AG09309 (cell line): ENCODE data around the gene ZSCAN18.

Source experiments
- DNase-seq: peaks from one replicate; pipeline ENCODE4 v3.0.0-alpha.2; 2010; ENCODE audit warnings: low read depth
- H3K4me3 ChIP-seq: 2 replicates; pipeline ENCODE4 v1.5.1; 2011; ENCODE audit warnings: mild to moderate bottlenecking, low read depth, low read length, moderate library complexity; ENCODE audit not compliant: control insufficient read depth
- TF ChIP-seq, protein P1 (sequence below): IDR thresholded peaks from 2 replicates; pipeline ENCODE4 v1.5.1; 2011; ENCODE audit warnings: mild to moderate bottlenecking, low read depth, low read length, inconsistent platforms; ENCODE audit not compliant: insufficient read depth, control insufficient read depth; ENCODE audit errors: missing control alignments

The ZSCAN18 gene

DNA sequence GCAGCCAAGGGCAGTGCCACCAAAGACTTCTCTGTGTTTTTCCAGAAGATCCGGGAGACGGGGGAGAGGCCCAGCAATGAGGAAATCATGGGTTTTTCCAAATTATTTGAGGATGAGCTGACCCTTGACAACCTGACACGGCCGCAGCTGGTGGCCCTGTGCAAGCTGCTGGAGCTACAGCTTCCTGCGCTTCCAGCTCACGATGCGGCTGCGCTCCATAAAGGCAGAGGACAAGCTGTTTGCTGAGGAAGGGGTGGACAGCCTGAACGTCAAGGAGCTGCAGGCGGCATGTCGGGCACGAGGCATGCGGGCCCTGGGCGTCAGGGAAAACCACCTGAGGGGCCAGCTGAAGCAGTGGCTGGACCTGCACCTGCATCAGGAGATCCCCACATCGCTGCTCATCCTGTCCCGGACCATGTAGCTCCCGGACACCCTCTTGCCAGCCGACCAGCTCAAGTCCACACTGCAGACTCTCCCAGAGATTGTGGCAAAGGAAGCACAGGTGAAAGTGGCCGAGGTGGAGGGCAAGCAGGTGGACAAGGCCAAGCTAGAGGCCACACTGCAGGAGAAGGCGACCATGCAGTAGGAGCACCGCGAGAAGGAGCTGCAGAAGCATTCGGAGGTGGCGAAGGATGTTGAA, 52.5 kb downstream of the ZSCAN18 start:
- no peak overlapping the region for H3K4me3 ChIP-seq
- DNase-seq, result no peak
- TF ChIP-seq, protein P1, sequence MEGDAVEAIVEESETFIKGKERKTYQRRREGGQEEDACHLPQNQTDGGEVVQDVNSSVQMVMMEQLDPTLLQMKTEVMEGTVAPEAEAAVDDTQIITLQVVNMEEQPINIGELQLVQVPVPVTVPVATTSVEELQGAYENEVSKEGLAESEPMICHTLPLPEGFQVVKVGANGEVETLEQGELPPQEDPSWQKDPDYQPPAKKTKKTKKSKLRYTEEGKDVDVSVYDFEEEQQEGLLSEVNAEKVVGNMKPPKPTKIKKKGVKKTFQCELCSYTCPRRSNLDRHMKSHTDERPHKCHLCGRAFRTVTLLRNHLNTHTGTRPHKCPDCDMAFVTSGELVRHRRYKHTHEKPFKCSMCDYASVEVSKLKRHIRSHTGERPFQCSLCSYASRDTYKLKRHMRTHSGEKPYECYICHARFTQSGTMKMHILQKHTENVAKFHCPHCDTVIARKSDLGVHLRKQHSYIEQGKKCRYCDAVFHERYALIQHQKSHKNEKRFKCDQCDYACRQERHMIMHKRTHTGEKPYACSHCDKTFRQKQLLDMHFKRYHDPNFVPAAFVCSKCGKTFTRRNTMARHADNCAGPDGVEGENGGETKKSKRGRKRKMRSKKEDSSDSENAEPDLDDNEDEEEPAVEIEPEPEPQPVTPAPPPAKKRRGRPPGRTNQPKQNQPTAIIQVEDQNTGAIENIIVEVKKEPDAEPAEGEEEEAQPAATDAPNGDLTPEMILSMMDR, result no peak

DNA sequence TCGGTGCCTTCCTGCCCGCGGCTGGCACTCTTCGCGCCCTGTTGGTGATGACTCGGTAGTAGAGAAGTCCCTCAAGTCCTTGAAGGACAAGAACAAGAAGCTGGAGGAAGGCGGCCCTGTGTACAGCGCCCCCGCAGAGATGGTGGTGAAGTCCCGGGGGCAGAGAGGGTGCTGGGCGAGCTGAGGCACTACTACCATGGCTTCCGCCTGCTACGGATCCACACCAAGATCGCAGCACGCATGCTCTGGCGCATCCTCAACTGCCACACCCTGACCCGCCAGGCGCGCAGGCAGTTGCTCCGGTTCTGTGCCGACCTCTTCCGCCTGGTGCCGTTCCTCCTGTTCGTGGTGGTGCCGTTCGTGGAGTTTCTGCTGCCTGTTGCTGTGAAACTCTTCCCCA, 53.1 kb downstream of the ZSCAN18 start:
- TF ChIP-seq, protein P1, result no peak
- no peak overlapping the region for H3K4me3 ChIP-seq
- DNase-seq, result no peak

DNA sequence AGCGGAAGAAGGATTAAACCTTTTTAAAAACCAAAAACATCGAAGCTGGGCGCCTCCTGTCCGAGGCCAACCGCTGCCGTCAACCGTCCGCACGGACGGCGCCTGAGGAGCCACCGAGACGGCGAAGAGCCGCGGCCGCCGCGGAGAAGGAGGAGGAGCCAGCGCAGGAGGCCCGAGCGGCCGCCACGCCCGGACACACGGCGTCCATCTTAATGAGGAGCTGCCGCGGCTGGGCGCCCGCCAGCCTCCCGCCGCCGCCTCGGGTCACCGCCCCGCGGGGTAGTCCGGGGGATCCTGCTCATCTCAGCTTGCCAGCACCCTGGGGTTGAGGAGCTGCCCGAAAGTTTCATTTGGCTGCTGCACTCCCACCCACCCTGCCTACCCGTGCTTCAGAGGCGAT, 53.6 kb downstream of the ZSCAN18 start:
- TF ChIP-seq, protein P1, result no peak
- no peak overlapping the region for H3K4me3 ChIP-seq
- no peak for DNase-seq

DNA sequence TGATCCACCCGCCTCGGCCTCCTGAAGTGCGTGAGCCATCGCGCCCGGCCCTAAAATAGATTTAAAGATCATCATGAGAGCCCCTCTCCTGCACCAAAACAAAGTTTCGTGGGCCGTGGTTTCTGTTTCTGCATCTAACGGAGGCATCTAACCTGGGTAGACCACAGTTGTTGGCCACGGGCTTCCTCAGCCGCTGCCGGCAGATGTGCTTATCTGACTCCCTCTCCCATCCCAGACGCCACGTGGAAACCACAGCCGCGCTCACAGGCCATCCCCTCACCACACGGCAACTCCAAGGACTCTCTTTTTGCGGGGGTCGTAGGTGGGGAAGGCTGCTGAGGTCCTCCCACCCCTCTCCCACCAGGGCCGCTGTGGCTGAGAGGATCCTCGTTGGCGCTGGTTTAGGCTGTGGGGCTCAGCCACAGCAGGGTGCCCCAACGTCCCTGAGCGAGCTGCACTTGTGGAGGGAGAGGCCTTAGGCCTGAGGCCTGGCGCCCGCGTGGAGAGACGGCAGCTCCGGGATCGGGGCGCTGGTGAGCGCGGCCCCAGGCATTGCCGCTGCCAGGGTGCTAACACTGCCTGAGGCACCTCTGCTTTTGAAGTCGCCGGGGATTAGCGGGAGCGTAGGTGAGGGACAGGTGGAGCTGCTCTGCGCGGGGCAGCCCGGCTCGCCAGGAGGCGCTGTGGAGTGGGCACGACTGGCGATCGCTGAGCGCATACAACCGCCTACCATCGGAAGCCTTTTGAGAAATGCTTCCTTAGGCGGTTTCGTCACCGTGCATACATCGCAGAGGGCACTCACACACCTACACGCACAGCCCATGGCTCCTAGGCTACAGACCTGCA, 55.3 kb downstream of the ZSCAN18 start:
- TF ChIP-seq, protein P1, result no peak
- no peak overlapping the region for H3K4me3 ChIP-seq

DNA sequence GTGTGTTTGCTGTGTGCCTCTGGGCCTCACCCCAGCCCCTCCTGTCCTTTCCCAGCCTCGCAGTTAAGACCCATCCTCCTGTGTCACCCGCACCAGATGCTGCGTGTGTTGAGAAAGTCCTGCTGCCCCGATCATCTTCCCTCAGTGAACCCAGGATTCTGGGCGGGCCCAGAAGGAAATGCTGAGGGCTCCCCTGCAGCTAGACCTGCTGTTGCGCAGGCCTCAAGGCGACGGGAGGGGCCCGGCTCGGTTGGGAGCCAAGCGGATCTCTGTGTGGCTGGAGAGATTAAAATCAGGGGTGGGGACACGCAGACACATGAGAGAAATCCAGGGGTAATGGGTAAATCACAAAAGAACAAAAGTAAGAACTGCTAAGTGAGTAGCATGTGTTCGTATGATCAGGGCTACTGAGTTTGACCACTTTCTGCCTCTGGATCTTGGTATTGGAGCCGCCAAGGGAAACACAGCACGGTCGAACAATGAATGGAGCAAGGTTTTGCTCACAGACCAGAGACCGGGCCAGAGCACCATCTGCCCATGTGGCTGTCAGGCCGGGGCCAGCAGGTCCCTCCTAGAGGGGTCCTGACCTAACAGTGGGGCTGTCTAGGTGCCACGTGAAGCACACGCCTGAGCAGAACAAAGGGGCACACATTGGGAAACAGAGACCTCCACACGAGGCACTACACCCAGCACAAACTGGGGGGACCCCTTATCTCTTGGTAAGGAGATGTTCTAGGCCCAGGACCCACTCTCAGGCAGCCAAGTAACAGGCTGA, 57.1 kb downstream of the ZSCAN18 start:
- no peak overlapping the region for H3K4me3 ChIP-seq
- DNase-seq, result no peak
- TF ChIP-seq, protein P1, result no peak

More for the DNA sequence above, 55.3 kb downstream of the ZSCAN18 start:
- no peak for DNase-seq

- TF ChIP-seq, protein P1, result no peak
- no peak overlapping the region for H3K4me3 ChIP-seq
- no peak for DNase-seq
Observed at GRCh38 chr19:58038688-58039204, 59.3 kb downstream of the ZSCAN18 start.
